ENCODE results near the gene SLC35F3. TPM values are rescaled to one million over a fixed set of nuclear protein-coding genes. Genes with fewer than 3 reads are reported as not detected.

SLC35F3 gene
- total RNA-seq, 1 donor from 2014 or later: 0.57 TPM

DNA sequence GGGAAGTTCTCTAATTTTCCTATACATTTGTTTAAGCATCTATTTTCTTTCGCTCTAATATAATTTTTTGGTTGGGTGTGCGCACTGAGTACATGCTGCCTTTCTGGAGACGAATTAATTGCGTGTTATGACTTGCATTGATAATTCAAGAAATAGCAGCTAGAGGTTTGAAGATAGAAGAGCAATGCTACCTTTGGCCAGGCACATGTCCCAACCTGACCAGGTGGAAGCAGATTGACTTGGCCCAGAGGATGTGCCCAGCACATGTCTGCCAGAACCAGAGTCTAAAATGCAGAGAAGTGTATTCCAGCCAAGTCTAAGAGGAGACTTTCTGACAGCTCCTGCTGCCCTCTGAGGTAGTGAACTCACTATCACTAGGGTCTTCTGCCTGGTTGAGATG lies 114.3 kb downstream of the SLC35F3 start:
- H3K27me3 Mint-ChIP-seq (ENCODE audit: low read depth, unreplicated experiment): no peaks in the 10 kb centered on the region
- Histone ChIP-seq H3K4me1 (ENCODE audit: insufficient read depth, low read length) (no peaks in the 10 kb centered on the region), H3K79me2 (ENCODE audit: insufficient read depth, low read length) (no peaks in the 10 kb centered on the region), H3K4me2 (ENCODE audit: low read length) (no peak overlapping the region), H3K36me3 (ENCODE audit: insufficient read depth, low read length) (no peaks in the 10 kb centered on the region), H3K4me3 (ENCODE audit: insufficient read depth, low read depth, low read length) (no peak overlapping the region), H3K9me3 (ENCODE audit: insufficient read depth, low read depth, low read length) (no peaks in the 10 kb centered on the region), H4K20me1 (ENCODE audit: insufficient read depth, low read length) (no peaks in the 10 kb centered on the region), H3K27me3 (ENCODE audit: insufficient read depth, low read length) (no peaks in the 10 kb centered on the region), H3K27ac (ENCODE audit: low read depth, low read length) (no peak overlapping the region), H3K9ac (ENCODE audit: low read length) (no peak overlapping the region), H2AFZ (ENCODE audit: low read depth, low read length) (no peak overlapping the region)
- no peak for FAIRE-seq
- no peaks in the 10 kb centered on the region for H3K9me3 Mint-ChIP-seq (ENCODE audit: unreplicated experiment)
- no peaks in the 10 kb centered on the region for H3K36me3 Mint-ChIP-seq (ENCODE audit: low read depth, unreplicated experiment)
- no peak for TF ChIP-seq EZH2 (IDR thresholded peaks at IDR 0.05; ENCODE audit: insufficient read depth, low read length)
- TF ChIP-seq, protein P1, sequence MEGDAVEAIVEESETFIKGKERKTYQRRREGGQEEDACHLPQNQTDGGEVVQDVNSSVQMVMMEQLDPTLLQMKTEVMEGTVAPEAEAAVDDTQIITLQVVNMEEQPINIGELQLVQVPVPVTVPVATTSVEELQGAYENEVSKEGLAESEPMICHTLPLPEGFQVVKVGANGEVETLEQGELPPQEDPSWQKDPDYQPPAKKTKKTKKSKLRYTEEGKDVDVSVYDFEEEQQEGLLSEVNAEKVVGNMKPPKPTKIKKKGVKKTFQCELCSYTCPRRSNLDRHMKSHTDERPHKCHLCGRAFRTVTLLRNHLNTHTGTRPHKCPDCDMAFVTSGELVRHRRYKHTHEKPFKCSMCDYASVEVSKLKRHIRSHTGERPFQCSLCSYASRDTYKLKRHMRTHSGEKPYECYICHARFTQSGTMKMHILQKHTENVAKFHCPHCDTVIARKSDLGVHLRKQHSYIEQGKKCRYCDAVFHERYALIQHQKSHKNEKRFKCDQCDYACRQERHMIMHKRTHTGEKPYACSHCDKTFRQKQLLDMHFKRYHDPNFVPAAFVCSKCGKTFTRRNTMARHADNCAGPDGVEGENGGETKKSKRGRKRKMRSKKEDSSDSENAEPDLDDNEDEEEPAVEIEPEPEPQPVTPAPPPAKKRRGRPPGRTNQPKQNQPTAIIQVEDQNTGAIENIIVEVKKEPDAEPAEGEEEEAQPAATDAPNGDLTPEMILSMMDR (IDR thresholded peaks at IDR 0.05; ENCODE audit: insufficient read depth, low read depth, low read length): no peak
- DNase-seq (ENCODE audit: low read depth): no peak
- H3K4me1 Mint-ChIP-seq (ENCODE audit: low read depth, unreplicated experiment): no peaks in the 10 kb centered on the region
- H3K27ac Mint-ChIP-seq (ENCODE audit: unreplicated experiment): no peak overlapping the region
- no peak overlapping the region for H3K4me3 Mint-ChIP-seq (ENCODE audit: unreplicated experiment)

DNA sequence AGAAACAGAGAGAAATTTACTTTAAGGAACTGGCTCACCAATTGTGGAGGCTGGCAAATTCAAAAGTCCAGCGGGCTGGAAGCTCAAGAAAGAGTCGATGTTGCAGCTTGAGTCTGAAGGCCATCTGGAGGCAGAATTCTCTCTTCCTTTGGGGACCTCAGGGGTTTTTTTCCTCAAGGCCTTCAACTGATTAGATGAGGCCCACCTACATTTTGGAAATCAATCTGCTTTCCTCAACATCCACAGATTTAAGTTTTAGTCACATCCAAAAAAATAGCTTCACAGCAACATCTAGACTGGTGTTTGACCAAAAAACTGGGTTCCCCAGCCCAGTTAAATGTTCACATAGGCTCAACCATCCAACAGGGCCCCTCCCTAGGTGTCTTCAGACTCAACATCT lies 114.9 kb downstream of the SLC35F3 start:
- Mint-ChIP-seq H3K9me3 (ENCODE audit: unreplicated experiment) (no peaks in the 10 kb centered on the region), H3K4me3 (ENCODE audit: unreplicated experiment) (no peak overlapping the region), H3K36me3 (ENCODE audit: low read depth, unreplicated experiment) (no peaks in the 10 kb centered on the region), H3K27me3 (ENCODE audit: low read depth, unreplicated experiment) (no peaks in the 10 kb centered on the region), H3K4me1 (ENCODE audit: low read depth, unreplicated experiment) (no peaks in the 10 kb centered on the region), H3K27ac (ENCODE audit: unreplicated experiment) (no peak overlapping the region)
- Histone ChIP-seq H3K9ac (ENCODE audit: low read length) (no peak overlapping the region), H3K9me3 (ENCODE audit: insufficient read depth, low read depth, low read length) (no peaks in the 10 kb centered on the region), H3K79me2 (ENCODE audit: insufficient read depth, low read length) (no peaks in the 10 kb centered on the region), H2AFZ (ENCODE audit: low read depth, low read length) (no peak overlapping the region), H3K4me2 (ENCODE audit: low read length) (no peak overlapping the region), H3K36me3 (ENCODE audit: insufficient read depth, low read length) (no peaks in the 10 kb centered on the region), H3K4me1 (ENCODE audit: insufficient read depth, low read length) (no peaks in the 10 kb centered on the region), H3K27ac (ENCODE audit: low read depth, low read length) (no peak overlapping the region), H3K4me3 (ENCODE audit: insufficient read depth, low read depth, low read length) (no peak overlapping the region), H4K20me1 (ENCODE audit: insufficient read depth, low read length) (no peaks in the 10 kb centered on the region), H3K27me3 (ENCODE audit: insufficient read depth, low read length) (no peaks in the 10 kb centered on the region)
- DNase-seq (ENCODE audit: low read depth) (no peak), FAIRE-seq (no peak)
- TF ChIP-seq EZH2 (IDR thresholded peaks at IDR 0.05; ENCODE audit: insufficient read depth, low read length): no peak
- TF ChIP-seq, protein P1 (IDR thresholded peaks at IDR 0.05; ENCODE audit: insufficient read depth, low read depth, low read length): no peak

DNA sequence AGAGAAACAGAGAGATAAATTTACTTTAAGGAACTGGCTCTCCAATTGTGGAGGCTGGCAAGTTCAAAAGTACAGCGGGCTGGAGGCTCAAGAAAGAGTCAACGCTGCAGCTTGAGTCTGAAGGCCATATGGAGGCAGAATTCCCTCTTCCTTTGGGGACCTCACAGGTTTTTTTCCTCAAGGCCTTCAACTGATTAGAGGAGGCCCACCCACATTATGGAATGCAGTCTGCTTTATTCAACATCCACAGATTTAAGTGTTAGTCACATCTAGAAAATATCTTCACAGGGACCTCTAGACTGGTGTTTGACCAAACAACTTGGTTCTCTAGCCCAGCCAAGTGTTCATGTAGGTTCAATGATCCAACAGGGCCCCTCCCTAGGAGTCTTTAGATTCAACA lies 117.8 kb downstream of the SLC35F3 start:
- Histone ChIP-seq H3K27ac (ENCODE audit: low read depth, low read length) (no peak overlapping the region), H3K4me3 (ENCODE audit: insufficient read depth, low read depth, low read length) (no peak overlapping the region), H3K27me3 (ENCODE audit: insufficient read depth, low read length) (no peaks in the 10 kb centered on the region), H3K4me2 (ENCODE audit: low read length) (no peak overlapping the region), H2AFZ (ENCODE audit: low read depth, low read length) (no peak overlapping the region), H4K20me1 (ENCODE audit: insufficient read depth, low read length) (no peaks in the 10 kb centered on the region), H3K79me2 (ENCODE audit: insufficient read depth, low read length) (peaks cover 4% of the 10 kb centered on the region), H3K9me3 (ENCODE audit: insufficient read depth, low read depth, low read length) (no peaks in the 10 kb centered on the region), H3K4me1 (ENCODE audit: insufficient read depth, low read length) (no peaks in the 10 kb centered on the region), H3K9ac (ENCODE audit: low read length) (no peak overlapping the region), H3K36me3 (ENCODE audit: insufficient read depth, low read length) (no peaks in the 10 kb centered on the region)
- TF ChIP-seq, protein P1 (IDR thresholded peaks at IDR 0.05; ENCODE audit: insufficient read depth, low read depth, low read length): no peak
- TF ChIP-seq EZH2 (IDR thresholded peaks at IDR 0.05; ENCODE audit: insufficient read depth, low read length): no peak
- Mint-ChIP-seq H3K27me3 (ENCODE audit: low read depth, unreplicated experiment) (no peaks in the 10 kb centered on the region), H3K27ac (ENCODE audit: unreplicated experiment) (no peak overlapping the region), H3K9me3 (ENCODE audit: unreplicated experiment) (no peaks in the 10 kb centered on the region), H3K36me3 (ENCODE audit: low read depth, unreplicated experiment) (no peaks in the 10 kb centered on the region), H3K4me1 (ENCODE audit: low read depth, unreplicated experiment) (no peaks in the 10 kb centered on the region), H3K4me3 (ENCODE audit: unreplicated experiment) (no peak overlapping the region)
- no peak for DNase-seq (ENCODE audit: low read depth)
- no peak for FAIRE-seq

All from astrocyte (in vitro differentiated cells and primary cell).